Skin epidermis (tissue), 12 donors: ENCODE results near the gene PDCD7.
"Not testable (repeated sequence)": the region's sequence is repeated elsewhere in the genome, so short reads cannot be mapped to it uniquely, and the experiment has no call there.

Experiments used
- H3K27ac ChIP-seq, 21 experiments: fragments of 200-600 bp; sonication (generic) in 11 of 21; one replicate each; pipeline ENCODE4 v1.5.0; 2020; ENCODE audit warnings: mild to moderate bottlenecking in 3 of 21, inconsistent platforms in 2 of 21, moderate library complexity in 2 of 21
- H3K4me3 ChIP-seq, 7 experiments: fragments of 200-600 bp; sonication (generic) in 2 of 7; one replicate each; pipeline ENCODE4 v1.5.0; 2020; ENCODE audit warnings: inconsistent platforms in 2 of 7, mild to moderate bottlenecking in 2 of 7, moderate library complexity in 1 of 7

PDCD7 gene

GRCh38 chr15:65133548-65134200 lies at the start of gene PDCD7:
Gene PDCD7, minus strand, starts transcription at chr15:65133808. Its CDS starts 27 bp downstream, at chr15:65133781.
- peak within 1 kb of the TSS; percentile 66 to 96 (median 89) for H3K27ac ChIP-seq
- peak within 1 kb of the TSS; percentile 84 to 97 (median 89) for H3K4me3 ChIP-seq

GRCh38 chr15:65182538-65182937 lies 48.9 kb upstream of the PDCD7 start:
- Histone ChIP-seq H3K27ac (peak overlapping the region in 1 of 21 experiments; percentile 96), H3K4me3 (peak overlapping the region in 1 of 7 experiments; percentile 54)

- H3K27ac ChIP-seq, H3K4me3 ChIP-seq: not testable (repeated sequence)
These were observed 48.2 kb upstream of the PDCD7 start for GRCh38 chr15:65181582-65182353.

GRCh38 chr15:65180167-65180566 lies 46.6 kb upstream of the PDCD7 start:
- H3K27ac ChIP-seq: no peak overlapping the region
- no peak overlapping the region for H3K4me3 ChIP-seq

GRCh38 chr15:65177901-65178300 lies 44.3 kb upstream of the PDCD7 start:
- Histone ChIP-seq H3K4me3 (no peak overlapping the region), H3K27ac (peak overlapping the region in 4 of 21 experiments; percentile 3 to 31 (median 20))

GRCh38 chr15:65176056-65176455 lies 42.4 kb upstream of the PDCD7 start:
- no peak overlapping the region for H3K27ac ChIP-seq

GRCh38 chr15:65175511-65175910 lies 41.9 kb upstream of the PDCD7 start:
- Histone ChIP-seq H3K4me3 (no peak overlapping the region), H3K27ac (no peak overlapping the region)

More at GRCh38 chr15:65176056-65176455, 42.4 kb upstream of the PDCD7 start:
- H3K4me3 ChIP-seq: no peak overlapping the region

GRCh38 chr15:65174509-65174908 lies 40.9 kb upstream of the PDCD7 start:
- H3K4me3 ChIP-seq: no peak overlapping the region
- no peak overlapping the region for H3K27ac ChIP-seq

GRCh38 chr15:65172531-65172930 lies 38.9 kb upstream of the PDCD7 start:
- H3K27ac ChIP-seq: peak overlapping the region in 7 of 21 experiments; percentile 15 to 57 (median 28)
- H3K4me3 ChIP-seq: no peak overlapping the region

GRCh38 chr15:65171428-65171827 lies 37.8 kb upstream of the PDCD7 start:
- Histone ChIP-seq H3K27ac (peak overlapping the region in 7 of 21 experiments; percentile 36 to 61 (median 54)), H3K4me3 (no peak overlapping the region)

- H3K4me3 ChIP-seq: no peak overlapping the region
- H3K27ac ChIP-seq: no peak overlapping the region
These were observed 32.3 kb upstream of the PDCD7 start for GRCh38 chr15:65165875-65166274.

- no peak overlapping the region for H3K4me3 ChIP-seq
- H3K27ac ChIP-seq: no peak overlapping the region
These were observed 30.5 kb upstream of the PDCD7 start for GRCh38 chr15:65164139-65164538.

- Histone ChIP-seq H3K27ac (no peak overlapping the region), H3K4me3 (no peak overlapping the region)
These were observed 29.4 kb upstream of the PDCD7 start for GRCh38 chr15:65163041-65163440.

- Histone ChIP-seq H3K27ac (no peak overlapping the region), H3K4me3 (no peak overlapping the region)
These were observed 23.1 kb upstream of the PDCD7 start for GRCh38 chr15:65156692-65157091.

GRCh38 chr15:65154720-65155119 lies 21.1 kb upstream of the PDCD7 start:
- Histone ChIP-seq H3K27ac (no peak overlapping the region), H3K4me3 (no peak overlapping the region)

- no peak overlapping the region for H3K4me3 ChIP-seq
- no peak overlapping the region for H3K27ac ChIP-seq
These were observed 14.3 kb upstream of the PDCD7 start for GRCh38 chr15:65147902-65148301.

- H3K27ac ChIP-seq: no peak overlapping the region
These were observed 12.8 kb upstream of the PDCD7 start for GRCh38 chr15:65146438-65146837.

GRCh38 chr15:65138631-65139030 lies 5.0 kb upstream of the PDCD7 start:
- H3K27ac ChIP-seq, H3K4me3 ChIP-seq: not testable (repeated sequence)

More at GRCh38 chr15:65146438-65146837, 12.8 kb upstream of the PDCD7 start:
- H3K4me3 ChIP-seq: no peak overlapping the region

- not testable (repeated sequence) for H3K27ac ChIP-seq, H3K4me3 ChIP-seq
These were observed 4.3 kb upstream of the PDCD7 start for GRCh38 chr15:65137893-65138292.

- H3K4me3 ChIP-seq, H3K27ac ChIP-seq: not testable (repeated sequence)
These were observed 3.5 kb upstream of the PDCD7 start for GRCh38 chr15:65137089-65137488.

GRCh38 chr15:65134538-65134937 lies 930 bp upstream of the PDCD7 start:
- Histone ChIP-seq H3K27ac (peak overlapping the region in 1 of 21 experiments; percentile 90), H3K4me3 (peak overlapping the region in 1 of 7 experiments; percentile 89)
